H9 (cell line): ENCODE results near the gene VOPP1. TPM values are rescaled to one million over a fixed set of nuclear protein-coding genes. Genes with fewer than 3 reads are reported as not detected.

Experiments
- DNase-seq: peaks from one replicate; pipeline ENCODE4 v3.0.0-alpha.2; 2017
- H2AFZ ChIP-seq: one replicate; pipeline ENCODE4 v1.6.1; 2013; ENCODE audit warnings: mild to moderate bottlenecking, low read length, control low read depth, moderate library complexity
- H2AK5ac ChIP-seq: 2 replicates; pipeline ENCODE4 v1.6.1; 2013; ENCODE audit warnings: low read length, control low read depth, mixed read lengths; ENCODE audit not compliant: insufficient read length
- H2BK120ac ChIP-seq: one replicate; pipeline ENCODE4 v1.6.1; 2013; ENCODE audit warnings: low read depth, mild to moderate bottlenecking, low read length, control low read depth, inconsistent platforms; ENCODE audit not compliant: poor library complexity, severe bottlenecking
- H2BK12ac ChIP-seq: 2 replicates; pipeline ENCODE4 v1.6.1; 2013; ENCODE audit warnings: low read length, control low read depth, mixed read lengths, low read depth; ENCODE audit not compliant: insufficient read length
- H2BK15ac ChIP-seq: 2 replicates; pipeline ENCODE4 v1.6.1; 2013; ENCODE audit warnings: low read depth, low read length, control low read depth
- H2BK20ac ChIP-seq: one replicate; pipeline ENCODE4 v1.6.1; 2013; ENCODE audit warnings: low read depth, mild to moderate bottlenecking, low read length, control low read depth, inconsistent platforms; ENCODE audit not compliant: poor library complexity, severe bottlenecking
- H2BK5ac ChIP-seq: 2 replicates; pipeline ENCODE4 v1.6.1; 2013; ENCODE audit warnings: low read length, control low read depth, mixed read lengths; ENCODE audit not compliant: insufficient read length
- H3K14ac ChIP-seq: 2 replicates; pipeline ENCODE4 v1.6.1; 2013; ENCODE audit warnings: low read length, control low read depth; ENCODE audit not compliant: insufficient read depth
- H3K18ac ChIP-seq: 2 replicates; pipeline ENCODE4 v1.6.1; 2013; ENCODE audit warnings: low read depth, mild to moderate bottlenecking, mixed read lengths, low read length, control low read depth; ENCODE audit not compliant: insufficient read length
- H3K23ac ChIP-seq: 2 replicates; pipeline ENCODE4 v1.6.1; 2013; ENCODE audit warnings: low read length, control low read depth, mixed read lengths, low read depth; ENCODE audit not compliant: insufficient read length
- H3K23me2 ChIP-seq: 2 replicates; pipeline ENCODE4 v1.6.1; 2013; ENCODE audit warnings: low read depth, mild to moderate bottlenecking, mixed read lengths, low read length, control low read depth; ENCODE audit not compliant: insufficient read length, poor library complexity, severe bottlenecking
- H3K27ac ChIP-seq: 2 replicates; pipeline ENCODE4 v1.5.1; 2013; ENCODE audit warnings: low read length, control low read depth, mixed read lengths, low read depth; ENCODE audit not compliant: insufficient read length
- H3K27me3 ChIP-seq: 2 replicates; pipeline ENCODE4 v1.6.1; 2013; ENCODE audit warnings: low read length, control low read depth, inconsistent platforms; ENCODE audit not compliant: insufficient read depth
- H3K4ac ChIP-seq: 2 replicates; pipeline ENCODE4 v1.6.1; 2013; ENCODE audit warnings: low read depth, mild to moderate bottlenecking, control low read depth, inconsistent platforms, low read length, moderate library complexity
- H3K4me1 ChIP-seq: 2 replicates; pipeline ENCODE4 v1.6.1; 2013; ENCODE audit warnings: low read length, control low read depth, inconsistent platforms; ENCODE audit not compliant: insufficient read depth
- H3K4me2 ChIP-seq: 2 replicates; pipeline ENCODE4 v1.6.1; 2013; ENCODE audit warnings: low read length, control low read depth, mixed read lengths; ENCODE audit not compliant: insufficient read length, insufficient read depth
- H3K56ac ChIP-seq: 2 replicates; pipeline ENCODE4 v1.6.1; 2013; ENCODE audit warnings: low read depth, mild to moderate bottlenecking, mixed read lengths, low read length, control low read depth; ENCODE audit not compliant: insufficient read length
- H3K79me1 ChIP-seq: 2 replicates; pipeline ENCODE4 v1.6.1; 2013; ENCODE audit warnings: low read depth, mild to moderate bottlenecking, moderate library complexity, low read length, control low read depth, inconsistent platforms; ENCODE audit not compliant: insufficient read depth, poor library complexity, severe bottlenecking
- H3K79me2 ChIP-seq: 2 replicates; pipeline ENCODE4 v1.6.1; 2013; ENCODE audit warnings: low read length, control low read depth, inconsistent platforms; ENCODE audit not compliant: insufficient read depth
- H3K9ac ChIP-seq: 2 replicates; pipeline ENCODE4 v1.6.1; 2013; ENCODE audit warnings: low read length, control low read depth, mixed read lengths; ENCODE audit not compliant: insufficient read length; ENCODE audit errors: extremely low read depth
- H3K9me3 ChIP-seq: one replicate; pipeline ENCODE4 v1.6.1; 2013; ENCODE audit warnings: low read depth, low read length, inconsistent platforms; ENCODE audit not compliant: control insufficient read depth
- H3T11ph ChIP-seq: one replicate; pipeline ENCODE4 v1.6.1; 2013; ENCODE audit warnings: mild to moderate bottlenecking, low read length, control low read depth, inconsistent platforms
- H4K20me1 ChIP-seq: one replicate; pipeline ENCODE4 v1.6.1; 2013; ENCODE audit not compliant: control insufficient read depth, insufficient read length, insufficient read depth
- H4K5ac ChIP-seq: 2 replicates; pipeline ENCODE4 v1.6.1; 2013; ENCODE audit warnings: low read depth, mild to moderate bottlenecking, mixed read lengths, low read length, control low read depth; ENCODE audit not compliant: insufficient read length
- H4K8ac ChIP-seq: replicated peaks from 2 replicates; pipeline ENCODE4 v1.6.1; 2013; ENCODE audit warnings: low read length, control low read depth, mixed read lengths, low read depth; ENCODE audit not compliant: insufficient read length
- H4K91ac ChIP-seq: 2 replicates; pipeline ENCODE4 v1.6.1; 2013; ENCODE audit warnings: low read depth, mild to moderate bottlenecking, moderate library complexity, mixed read lengths, low read length, control low read depth; ENCODE audit not compliant: insufficient read length
- H3K27ac Mint-ChIP-seq, 3 experiments: 2 replicates in 2 of 3; 3 replicates in 1 of 3; pipeline ENCODE4 v1.8.0; 2020 to 2021; ENCODE audit warnings: mixed read lengths in 3 of 3, mild to moderate bottlenecking in 1 of 3, moderate library complexity in 1 of 3
- H3K27me3 Mint-ChIP-seq: 2 replicates; pipeline ENCODE4 v1.8.0; 2021; ENCODE audit warnings: low read depth, mild to moderate bottlenecking, moderate library complexity, mixed read lengths
- H3K36me3 Mint-ChIP-seq, 3 experiments: 2 replicates in 2 of 3; 3 replicates in 1 of 3; pipeline ENCODE4 v1.8.0; 2020 to 2021; ENCODE audit warnings: low read depth in 3 of 3, mixed read lengths in 3 of 3; ENCODE audit not compliant: insufficient read depth in 1 of 3
- H3K4me1 Mint-ChIP-seq, 2 experiments: 2 replicates each; pipeline ENCODE4 v1.8.0; 2020; ENCODE audit warnings: mixed read lengths in 2 of 2
- H3K4me3 Mint-ChIP-seq, 2 experiments: 2 replicates in 1 of 2; 3 replicates in 1 of 2; pipeline ENCODE4 v1.8.0; 2020 to 2021; ENCODE audit warnings: mild to moderate bottlenecking in 2 of 2, mixed read lengths in 2 of 2, moderate library complexity in 1 of 2
- H3K9me3 Mint-ChIP-seq, 2 experiments: 2 replicates in 1 of 2; 3 replicates in 1 of 2; pipeline ENCODE4 v1.8.0; 2020; ENCODE audit warnings: mild to moderate bottlenecking in 2 of 2, mixed read lengths in 2 of 2, moderate library complexity in 1 of 2
- CTCF ChIP-seq: fragments of 200-600 bp; sonication (generic); conservative IDR thresholded peaks from 3 replicates; pipeline ENCODE4 v1.8.0; 2021; ENCODE audit warnings: antibody characterized with exemption, mild to moderate bottlenecking
- WGBS: extraction: QIAGEN DNeasy Blood & Tissue Kit; methylation state at CpG from one replicate; pipeline ENCODE4 v1.1.7; 2013; ENCODE audit warnings: missing lambda C conversion rate, low lambda C conversion rate, mixed read lengths; ENCODE audit not compliant: insufficient read length; ENCODE audit errors: extremely low coverage; 5-methylcytosine and 5-hydroxymethylcytosine counted together
- total RNA-seq: library from RNA; stranded (reverse); gene quantifications from 2 replicates; pipeline ENCODE4 v1.2.1, GENCODE V29; 2021

VOPP1 gene
- total RNA-seq, 1 experiment from 2014 or later = 55.7 TPM

- Histone ChIP-seq H4K20me1 (no peaks in the 10 kb centered on the region), H3T11ph (no peak overlapping the region), H3K4ac (no peak overlapping the region), H3K27ac (no peak overlapping the region), H2BK5ac (no peak overlapping the region), H3K9me3 (no peaks in the 10 kb centered on the region), H3K14ac (no peak overlapping the region), H3K9ac (no peak overlapping the region), H3K56ac (no peak overlapping the region), H2BK120ac (no peak overlapping the region), H3K4me2 (no peak overlapping the region), H2BK12ac (no peak overlapping the region), H3K4me1 (no peaks in the 10 kb centered on the region), H2AFZ (no peak overlapping the region), H2AK5ac (no peak overlapping the region), H3K79me2 (no peaks in the 10 kb centered on the region), H4K5ac (no peak overlapping the region), H3K79me1 (no peaks in the 10 kb centered on the region), H4K91ac (no peak overlapping the region), H3K18ac (no peak overlapping the region), H3K23me2 (no peaks in the 10 kb centered on the region), H3K27me3 (no peaks in the 10 kb centered on the region), H2BK15ac (no peak overlapping the region), H4K8ac (no peak overlapping the region), H3K23ac (no peak overlapping the region), H2BK20ac (no peak overlapping the region)
- no CpG with 5 or more reads among the region's 10 CpGs for WGBS
- Mint-ChIP-seq H3K4me1 (peaks cover 6 to 7% of the 10 kb centered on the region in 2 experiments; a peak in 3 of 4 replicates), H3K9me3 (no peaks in the 10 kb centered on the region), H3K36me3 (no peaks in the 10 kb centered on the region), H3K27me3 (peaks cover 3% of the 10 kb centered on the region; the same call in 1 of the 2 replicates), H3K27ac (no peak overlapping the region), H3K4me3 (no peak overlapping the region)
- no peak for DNase-seq
- TF ChIP-seq CTCF = no peak
Measured at GRCh38 chr7:55435466-55435865, 136.8 kb downstream of the VOPP1 start.
